CD14-positive monocyte (primary cell): ENCODE data around the gene KIF20A. TPM values are rescaled to one million over a fixed set of nuclear protein-coding genes. Genes with fewer than 3 reads are reported as not detected.

Experiments
- DNase-seq, 3 donors: peaks; one replicate each; pipeline ENCODE4 v3.0.0-alpha.2; 2011 to 2022
- H2AFZ ChIP-seq: 2 replicates; pipeline ENCODE4 v1.6.0; 2012; ENCODE audit warnings: mild to moderate bottlenecking, low read depth, low read length, inconsistent platforms; ENCODE audit not compliant: insufficient read depth, poor library complexity, severe bottlenecking
- H3K27ac ChIP-seq, 2 donors: 1 replicate in 1 of 2; 2 replicates in 1 of 2; pipeline ENCODE4 v1.5.1; 2012 to 2013; ENCODE audit warnings: low read length in 2 of 2, control low read depth in 1 of 2, inconsistent platforms in 1 of 2, low read depth in 1 of 2, mild to moderate bottlenecking in 1 of 2
- H3K27me3 ChIP-seq, 2 donors: one replicate each; pipeline versions ENCODE4 v1.6.0 to v1.6.1; 2011 to 2013; ENCODE audit warnings: low read length in 2 of 2; ENCODE audit not compliant: control insufficient read depth in 2 of 2, insufficient read depth in 2 of 2
- H3K36me3 ChIP-seq, 2 donors: replicated peaks in 1 of 2; 1 replicate in 1 of 2; 2 replicates in 1 of 2; pipeline versions ENCODE4 v1.5.1 to v1.6.1; 2012 to 2013; ENCODE audit warnings: low read length in 2 of 2, control low read depth in 1 of 2, inconsistent platforms in 1 of 2, mild to moderate bottlenecking in 1 of 2; ENCODE audit not compliant: insufficient read depth in 2 of 2, control insufficient read depth in 1 of 2
- H3K4me1 ChIP-seq, 2 donors: 1 replicate in 1 of 2; 2 replicates in 1 of 2; pipeline versions ENCODE4 v1.5.1 to v1.6.1; 2012 to 2013; ENCODE audit warnings: low read length in 2 of 2, control low read depth in 1 of 2, inconsistent platforms in 1 of 2, mild to moderate bottlenecking in 1 of 2, moderate library complexity in 1 of 2; ENCODE audit not compliant: insufficient read depth in 2 of 2, control insufficient read depth in 1 of 2
- H3K4me2 ChIP-seq: replicated peaks from 2 replicates; pipeline ENCODE3; 2012; ENCODE audit warnings: low read length, moderate library complexity, mild to moderate bottlenecking; ENCODE audit not compliant: poor library complexity, severe bottlenecking; ENCODE audit errors: extremely low read depth
- H3K4me3 ChIP-seq, 3 experiments: fragments of 200-600 bp in 1 of 3; sonication (generic) in 1 of 3; replicated peaks in 1 of 3; 1 replicate in 2 of 3; 2 replicates in 1 of 3; pipeline ENCODE4 v1.5.1; 2011 to 2013; ENCODE audit warnings: low read length in 3 of 3, mild to moderate bottlenecking in 3 of 3, control low read depth in 2 of 3, low read depth in 2 of 3, inconsistent platforms in 1 of 3, moderate library complexity in 1 of 3
- H3K79me2 ChIP-seq: 2 replicates; pipeline ENCODE4 v1.6.0; 2012; ENCODE audit warnings: mild to moderate bottlenecking, control low read depth, inconsistent platforms, low read length, moderate library complexity; ENCODE audit not compliant: insufficient read depth
- H3K9ac ChIP-seq: 2 replicates; pipeline ENCODE4 v1.6.0; 2017; ENCODE audit warnings: low read length, mild to moderate bottlenecking; ENCODE audit not compliant: insufficient read depth, poor library complexity, severe bottlenecking
- H3K9me3 ChIP-seq, 2 donors: replicated peaks in 1 of 2; 1 replicate in 1 of 2; 2 replicates in 1 of 2; pipeline versions ENCODE4 v1.5.1 to v1.6.1; 2012 to 2013; ENCODE audit warnings: low read length in 2 of 2, control low read depth in 1 of 2; ENCODE audit not compliant: control insufficient read depth in 1 of 2, insufficient read depth in 1 of 2
- H4K20me1 ChIP-seq: 2 replicates; pipeline ENCODE4 v1.6.0; 2012; ENCODE audit warnings: mild to moderate bottlenecking, low read length, control low read depth, moderate library complexity; ENCODE audit not compliant: insufficient read depth
- H3K27ac Mint-ChIP-seq, 7 donors: one replicate each; pipeline ENCODE4 v1.8.0; 2020; ENCODE audit warnings: mild to moderate bottlenecking in 7 of 7, mixed read lengths in 7 of 7, moderate library complexity in 6 of 7, inconsistent platforms in 2 of 7
- H3K27me3 Mint-ChIP-seq, 3 donors: one replicate each; pipeline ENCODE4 v1.8.0; 2021 to 2022; ENCODE audit warnings: low read depth in 3 of 3, mild to moderate bottlenecking in 3 of 3, mixed read lengths in 3 of 3, moderate library complexity in 3 of 3, inconsistent platforms in 1 of 3
- H3K36me3 Mint-ChIP-seq, 2 donors: one replicate each; pipeline ENCODE4 v1.8.0; 2020; ENCODE audit warnings: mixed read lengths in 2 of 2, inconsistent platforms in 1 of 2, mild to moderate bottlenecking in 1 of 2
- H3K4me1 Mint-ChIP-seq: one replicate; pipeline ENCODE4 v1.8.0; 2020; ENCODE audit warnings: mild to moderate bottlenecking, mixed read lengths
- H3K4me3 Mint-ChIP-seq, 2 donors: one replicate each; pipeline ENCODE4 v1.8.0; 2020; ENCODE audit warnings: mild to moderate bottlenecking in 2 of 2, mixed read lengths in 2 of 2, moderate library complexity in 1 of 2
- H3K9me3 Mint-ChIP-seq, 7 donors: one replicate each; pipeline ENCODE4 v1.8.0; 2020 to 2022; ENCODE audit warnings: mixed read lengths in 7 of 7, mild to moderate bottlenecking in 6 of 7, moderate library complexity in 6 of 7, inconsistent platforms in 2 of 7
- CTCF ChIP-seq: fragments of 200-600 bp; IDR thresholded peaks from one replicate; pipeline ENCODE4 v1.8.0; 2022; ENCODE audit warnings: antibody characterized with exemption, mild to moderate bottlenecking
- WGBS: methylation state at CpG from one replicate; pipeline ENCODE4 v1.1.5; 2013; ENCODE audit warnings: missing lambda C conversion rate; ENCODE audit not compliant: insufficient coverage; 5-methylcytosine and 5-hydroxymethylcytosine counted together
- intact Hi-C, 2 donors: fragments of 100-400 bp; cut with micrococcal nuclease; formaldehyde crosslinking; loops; one replicate each; pipeline versions ENCODE4 v1.15.0 to v1.15.1; 2023
- polyA plus RNA-seq, 3 donors: library from polyadenylated mRNA; depleted of rRNA in 1 of 3; unstranded in 2 of 3; stranded (reverse) in 1 of 3; fragments of 300-500 nt in 2 of 3; fragments of >200 nt in 1 of 3; fragmentation: Illumina TruSeq in 2 of 3; gene quantifications; 1 replicate in 2 of 3; 2 replicates in 1 of 3; pipeline ENCODE4 v1.2.3, GENCODE V29; 2012 to 2021

KIF20A gene
- polyA plus RNA-seq, 3 donors = not detected

GRCh38 chr5:138160706-138161105, 18.2 kb upstream of the KIF20A start:
- Histone ChIP-seq H3K9me3 (no peaks in the 10 kb centered on the region), H2AFZ (no peak overlapping the region), H4K20me1 (no peaks in the 10 kb centered on the region), H3K4me2 (no peak overlapping the region), H3K27ac (no peak overlapping the region), H3K27me3 (no peaks in the 10 kb centered on the region), H3K4me1 (no peaks in the 10 kb centered on the region), H3K4me3 (no peak overlapping the region), H3K36me3 (peaks cover 94 to 98% of the 10 kb centered on the region in 2 donors), H3K79me2 (no peaks in the 10 kb centered on the region), H3K9ac (no peak overlapping the region)
- intact Hi-C loops = no loop called here
- no peaks in the 10 kb centered on the region for H3K9me3 Mint-ChIP-seq
- no peaks in the 10 kb centered on the region for H3K4me1 Mint-ChIP-seq
- TF ChIP-seq CTCF = no peak
- no peak for DNase-seq
- 95% methylated on average over 2 of the region's 4 CpGs for WGBS
- peaks cover 88 to 100% of the 10 kb centered on the region in 2 donors for H3K36me3 Mint-ChIP-seq
- H3K27me3 Mint-ChIP-seq = no peaks in the 10 kb centered on the region
- H3K27ac Mint-ChIP-seq = no peak overlapping the region
- no peak overlapping the region for H3K4me3 Mint-ChIP-seq

GRCh38 chr5:138163721-138164120, 15.2 kb upstream of the KIF20A start:
- no peaks in the 10 kb centered on the region for H3K4me1 Mint-ChIP-seq
- Histone ChIP-seq H2AFZ (no peak overlapping the region), H3K9ac (no peak overlapping the region), H3K27me3 (no peaks in the 10 kb centered on the region), H3K36me3 (peaks cover 98 to 100% of the 10 kb centered on the region in 2 donors), H3K4me2 (no peak overlapping the region), H3K9me3 (no peaks in the 10 kb centered on the region), H3K4me1 (no peaks in the 10 kb centered on the region), H4K20me1 (no peaks in the 10 kb centered on the region), H3K79me2 (no peaks in the 10 kb centered on the region), H3K27ac (no peak overlapping the region), H3K4me3 (no peak overlapping the region)
- peak overlapping the region in 1 of 7 donors; percentile 79 for H3K27ac Mint-ChIP-seq
- no peak overlapping the region for H3K4me3 Mint-ChIP-seq
- H3K9me3 Mint-ChIP-seq = no peaks in the 10 kb centered on the region
- intact Hi-C loops = no loop called here
- no peaks in the 10 kb centered on the region for H3K27me3 Mint-ChIP-seq
- TF ChIP-seq CTCF = no peak
- H3K36me3 Mint-ChIP-seq = peaks cover 93 to 99% of the 10 kb centered on the region in 2 donors
- DNase-seq = no peak
